Effector CD4-positive, alpha-beta T cell (primary cell): ENCODE data around the gene SPDL1.
"Not testable (repeated sequence)": the region's sequence is repeated elsewhere in the genome, so short reads cannot be mapped to it uniquely, and the experiment has no call there.

Experiments
- DNase-seq: peaks from one replicate; pipeline ENCODE4 v3.0.0-alpha.2; 2020

The SPDL1 gene

GRCh38 chr5:169574134-169574646 lies 9.4 kb upstream of the SPDL1 start:
- no peak for DNase-seq

GRCh38 chr5:169576181-169576598 lies 7.4 kb upstream of the SPDL1 start:
- no peak for DNase-seq

DNA sequence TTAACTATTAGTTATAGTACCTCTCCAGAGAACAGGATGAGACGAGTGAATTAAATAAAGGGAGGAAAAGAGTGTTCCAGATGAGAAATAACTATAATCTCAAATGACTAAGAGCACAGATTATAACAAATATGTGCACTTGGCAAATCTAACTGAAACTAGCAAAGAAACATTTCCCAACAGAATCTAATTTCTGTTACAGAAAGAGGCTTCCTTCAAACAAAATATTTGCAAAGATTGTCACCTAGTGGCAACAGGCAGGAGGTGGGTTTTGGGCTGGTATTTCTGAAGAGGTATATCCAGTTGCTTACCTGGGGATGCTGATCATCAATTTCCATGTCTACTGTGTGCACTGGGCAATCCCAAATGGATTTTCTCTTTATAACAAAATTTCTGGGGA lies 5.6 kb upstream of the SPDL1 start:
- no peak for DNase-seq

- no peak for DNase-seq
Measured at GRCh38 chr5:169580964-169581363, 2.6 kb upstream of the SPDL1 start.

- DNase-seq, result peak; percentile 34
Measured at GRCh38 chr5:169581580-169582227, 1.9 kb upstream of the SPDL1 start.

DNA sequence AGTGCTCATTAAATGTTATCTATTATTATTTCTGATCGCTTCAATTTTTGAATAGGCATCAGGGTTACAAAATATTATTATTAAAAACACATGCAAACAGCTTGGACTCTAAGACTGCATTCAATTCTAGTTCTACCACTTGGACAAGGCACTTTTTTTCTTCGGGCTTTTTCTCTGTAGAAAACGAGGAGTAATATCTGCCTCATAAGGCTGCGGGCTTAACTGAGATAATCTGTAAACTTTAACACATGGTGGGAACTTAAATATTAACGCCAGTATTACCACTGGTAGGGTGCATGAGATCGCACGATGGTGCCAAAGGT lies 511 bp upstream of the SPDL1 start:
- no peak for DNase-seq

- no peak for DNase-seq
Measured at GRCh38 chr5:169584998-169585451, 1.5 kb downstream of the SPDL1 start.

- DNase-seq, result no peak
Measured at GRCh38 chr5:169590602-169591001, 7.0 kb downstream of the SPDL1 start.

- no peak for DNase-seq
Measured at GRCh38 chr5:169591636-169592035, 8.1 kb downstream of the SPDL1 start.

GRCh38 chr5:169592937-169593650 lies 9.5 kb downstream of the SPDL1 start:
- no peak for DNase-seq

DNA sequence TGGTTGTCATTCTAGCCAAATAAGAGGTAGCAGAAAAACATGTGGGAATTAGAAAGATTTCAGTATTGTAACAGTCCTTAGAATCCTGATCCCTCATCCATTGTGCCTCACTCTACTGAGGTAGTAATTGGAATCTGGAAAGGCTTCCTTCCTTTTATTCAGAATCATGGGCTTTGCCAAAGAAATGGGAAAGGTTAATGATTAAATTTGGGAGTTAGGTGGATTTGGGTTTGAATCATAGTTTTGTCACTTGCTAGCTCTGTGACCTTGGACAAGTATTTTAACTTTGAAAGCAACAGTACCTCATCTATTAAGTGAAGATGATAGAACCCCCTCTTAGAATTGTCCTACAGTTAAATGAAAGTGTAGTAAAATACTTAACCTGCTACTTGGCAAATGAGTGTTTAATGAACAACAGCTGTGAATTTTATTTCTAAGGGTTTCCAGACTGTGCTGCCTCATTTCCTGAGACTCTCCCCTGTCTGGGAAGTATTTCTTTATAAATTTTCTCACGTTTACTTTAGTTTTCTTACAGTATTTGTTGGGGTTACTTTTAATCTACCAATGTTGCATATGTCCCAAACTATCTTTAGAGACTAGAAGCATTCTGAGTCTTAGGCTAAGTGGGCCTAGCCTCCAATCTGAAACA lies 11.7 kb downstream of the SPDL1 start:
- no peak for DNase-seq

GRCh38 chr5:169599451-169599850 lies 15.9 kb downstream of the SPDL1 start:
- DNase-seq, result no peak

GRCh38 chr5:169602535-169602934 lies 19.0 kb downstream of the SPDL1 start:
- DNase-seq, result no peak

- no peak for DNase-seq
Measured at GRCh38 chr5:169606279-169606678, 22.7 kb downstream of the SPDL1 start.

- DNase-seq, result no peak
Measured at GRCh38 chr5:169607882-169608281, 24.3 kb downstream of the SPDL1 start.

GRCh38 chr5:169609716-169610115 lies 26.1 kb downstream of the SPDL1 start:
- no peak for DNase-seq

GRCh38 chr5:169610606-169611005 lies 27.0 kb downstream of the SPDL1 start:
- DNase-seq, result no peak

DNA sequence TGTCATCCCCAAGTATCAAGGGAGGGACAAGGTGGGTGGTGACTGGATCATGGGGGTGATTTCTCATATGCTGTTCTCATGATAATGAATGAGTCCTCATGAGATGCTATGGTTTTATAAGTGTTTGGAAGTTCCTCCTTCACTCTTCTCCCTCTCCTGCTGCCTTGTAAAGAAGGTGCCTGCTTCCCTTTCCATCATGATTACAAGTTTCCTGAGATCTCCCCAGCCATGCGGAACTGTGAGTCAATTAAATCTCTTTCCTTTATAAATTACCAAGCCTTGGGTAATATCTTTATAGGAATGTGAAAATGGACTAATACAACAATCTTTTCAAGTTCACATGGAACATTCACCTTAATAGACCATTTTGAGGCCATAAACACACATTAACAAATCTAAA lies 32.0 kb downstream of the SPDL1 start:
- no peak for DNase-seq

- DNase-seq, result not testable (repeated sequence)
Measured at GRCh38 chr5:169624307-169624706, 40.7 kb downstream of the SPDL1 start.

- DNase-seq, result no peak
Measured at GRCh38 chr5:169626779-169627178, 43.2 kb downstream of the SPDL1 start.

DNA sequence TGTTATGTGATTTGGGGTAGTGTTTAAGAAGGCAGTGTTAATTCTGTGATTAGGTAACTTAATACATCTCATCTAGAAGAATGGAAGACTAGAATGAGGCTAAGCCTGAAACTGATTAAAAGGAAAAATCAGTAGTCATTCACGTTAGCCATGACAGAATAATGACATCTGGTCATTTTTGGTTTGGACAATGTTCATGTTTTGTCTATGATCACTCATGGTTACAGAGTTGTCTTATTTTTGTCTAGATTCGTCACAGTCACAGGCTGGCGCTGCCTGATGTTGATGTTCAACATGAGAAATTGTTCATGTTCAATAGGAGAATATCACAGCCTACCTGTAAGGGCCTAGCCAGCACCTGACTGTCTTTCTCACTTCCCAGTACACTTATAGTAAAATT lies 44.0 kb downstream of the SPDL1 start:
- no peak for DNase-seq

DNA sequence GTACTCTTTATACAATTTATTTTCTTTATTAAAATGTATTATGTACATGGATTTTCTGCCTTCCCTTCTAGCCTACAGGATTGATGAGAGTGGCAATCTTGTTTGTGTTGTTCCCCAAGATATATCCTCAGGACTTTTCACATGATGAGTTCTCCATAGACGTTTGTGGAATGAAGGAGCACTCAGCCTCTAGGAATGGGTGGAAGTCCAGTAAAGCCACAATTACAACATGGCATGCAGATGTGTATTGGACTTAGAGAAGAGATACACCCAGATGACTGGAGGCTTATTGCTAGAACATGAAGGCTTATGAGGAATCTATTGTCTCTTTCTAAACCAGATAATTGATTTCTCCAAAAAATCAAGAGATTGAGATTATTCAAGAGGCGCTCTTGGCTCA lies 45.3 kb downstream of the SPDL1 start:
- DNase-seq, result no peak

DNA sequence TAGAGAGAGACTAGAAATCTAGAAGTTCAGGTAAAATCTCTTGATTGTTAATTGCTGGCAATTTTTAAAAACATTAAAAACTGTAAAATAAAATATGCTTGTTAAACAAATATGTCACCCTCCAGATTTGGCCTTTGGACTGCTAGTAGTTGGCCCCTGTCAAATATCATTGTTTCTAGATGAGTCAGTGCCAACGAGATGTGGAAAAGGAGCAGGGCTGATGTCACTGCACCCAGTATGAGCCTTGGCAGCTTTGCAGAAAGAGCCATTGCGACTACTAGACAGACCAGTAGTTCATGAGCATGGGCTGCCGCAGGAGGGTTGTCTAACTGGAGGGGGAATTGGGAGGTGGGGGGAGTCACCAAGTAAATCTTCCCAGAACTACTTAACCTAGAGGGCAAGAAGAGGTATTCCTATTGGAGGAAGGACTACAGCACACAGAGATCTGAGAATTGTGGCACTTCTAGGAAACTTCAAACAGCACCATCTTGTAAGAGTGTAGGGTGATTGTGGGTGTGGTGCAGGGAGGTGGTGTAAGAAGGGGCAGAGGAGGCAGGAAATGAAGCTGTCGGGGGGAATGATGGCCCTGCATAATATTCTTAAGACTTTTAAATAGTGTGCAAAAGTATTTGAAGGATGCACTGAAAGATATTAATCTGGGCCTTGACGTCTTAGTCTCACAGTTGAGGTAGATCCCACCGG lies 46.4 kb downstream of the SPDL1 start:
- DNase-seq, result no peak
